Hematopoietic multipotent progenitor cell treated with erythropoietin and hydrocortisone succinate and interleukin-3 and kit ligand, for 8 days (in vitro differentiated cells): ENCODE measurements around the gene RBPJ.

Experiments used
- DNase-seq: peaks from one replicate; pipeline ENCODE4 v3.0.0-alpha.2; 2015

The RBPJ gene

DNA sequence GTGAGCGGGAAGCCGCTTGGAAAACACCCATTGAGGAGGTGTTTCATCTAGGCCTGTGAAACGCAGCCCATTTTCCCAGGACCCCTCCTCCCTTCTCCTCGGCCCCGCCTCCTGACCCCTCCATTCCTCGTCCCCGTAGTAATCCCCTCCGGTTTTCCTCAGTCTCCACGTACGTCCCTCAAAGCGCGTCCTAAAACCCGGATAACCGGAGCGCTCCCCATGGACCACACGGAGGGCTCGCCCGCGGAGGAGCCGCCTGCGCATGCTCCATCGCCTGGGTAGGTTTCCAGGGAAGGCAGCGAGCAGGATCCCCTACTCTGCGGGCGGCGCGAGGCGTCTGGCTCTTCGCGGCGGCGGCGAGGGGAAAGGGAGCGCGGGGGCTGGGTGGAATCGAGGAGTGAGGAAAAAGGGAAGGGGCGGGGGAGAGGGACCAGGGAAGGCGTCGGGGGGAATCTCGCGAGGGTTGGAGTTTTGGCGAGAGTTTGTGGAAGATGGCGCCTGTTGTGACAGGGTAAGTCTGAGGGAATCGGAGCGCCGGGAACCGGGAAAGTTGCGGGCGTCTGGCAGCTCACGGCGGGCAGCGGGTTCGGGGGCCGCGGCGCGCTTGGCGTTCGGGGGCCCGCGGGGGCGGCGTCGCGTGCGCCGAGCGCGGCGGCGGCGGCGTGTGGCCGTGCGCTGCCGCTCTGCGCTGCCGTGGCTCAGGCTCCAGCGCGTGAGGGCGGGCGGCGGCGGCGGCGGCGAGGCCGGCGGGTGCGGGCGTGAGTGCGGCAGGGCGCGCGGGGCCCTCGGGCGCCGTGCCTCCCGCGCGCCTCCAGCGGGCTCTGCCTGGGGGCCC lies at the start of gene RBPJ:
RBPJ (plus strand) TSS at position 477 of the 835 bp plus-strand sequence; CDS start at position 492, 15 bp downstream.
- DNase-seq, result peak; percentile 86

DNA sequence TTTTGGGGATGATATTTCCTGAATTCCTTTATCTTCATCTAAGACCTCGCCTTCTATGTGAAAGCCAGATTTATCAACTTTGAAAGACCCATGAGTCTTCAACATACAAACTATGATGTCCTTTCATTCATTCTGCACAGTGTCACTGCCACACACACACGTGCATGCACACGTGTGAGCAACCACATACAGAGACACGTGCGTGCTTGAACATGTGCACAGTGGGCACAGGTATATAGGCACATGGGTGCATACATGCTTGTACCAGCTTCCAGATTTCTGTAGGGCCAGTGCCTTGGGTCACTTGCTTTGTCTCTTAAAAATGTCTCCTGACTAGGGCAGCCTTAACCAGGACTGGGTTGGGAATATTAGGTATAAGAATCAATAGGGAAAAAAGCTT lies 49.1 kb upstream of the RBPJ start:
- DNase-seq, result no peak

DNA sequence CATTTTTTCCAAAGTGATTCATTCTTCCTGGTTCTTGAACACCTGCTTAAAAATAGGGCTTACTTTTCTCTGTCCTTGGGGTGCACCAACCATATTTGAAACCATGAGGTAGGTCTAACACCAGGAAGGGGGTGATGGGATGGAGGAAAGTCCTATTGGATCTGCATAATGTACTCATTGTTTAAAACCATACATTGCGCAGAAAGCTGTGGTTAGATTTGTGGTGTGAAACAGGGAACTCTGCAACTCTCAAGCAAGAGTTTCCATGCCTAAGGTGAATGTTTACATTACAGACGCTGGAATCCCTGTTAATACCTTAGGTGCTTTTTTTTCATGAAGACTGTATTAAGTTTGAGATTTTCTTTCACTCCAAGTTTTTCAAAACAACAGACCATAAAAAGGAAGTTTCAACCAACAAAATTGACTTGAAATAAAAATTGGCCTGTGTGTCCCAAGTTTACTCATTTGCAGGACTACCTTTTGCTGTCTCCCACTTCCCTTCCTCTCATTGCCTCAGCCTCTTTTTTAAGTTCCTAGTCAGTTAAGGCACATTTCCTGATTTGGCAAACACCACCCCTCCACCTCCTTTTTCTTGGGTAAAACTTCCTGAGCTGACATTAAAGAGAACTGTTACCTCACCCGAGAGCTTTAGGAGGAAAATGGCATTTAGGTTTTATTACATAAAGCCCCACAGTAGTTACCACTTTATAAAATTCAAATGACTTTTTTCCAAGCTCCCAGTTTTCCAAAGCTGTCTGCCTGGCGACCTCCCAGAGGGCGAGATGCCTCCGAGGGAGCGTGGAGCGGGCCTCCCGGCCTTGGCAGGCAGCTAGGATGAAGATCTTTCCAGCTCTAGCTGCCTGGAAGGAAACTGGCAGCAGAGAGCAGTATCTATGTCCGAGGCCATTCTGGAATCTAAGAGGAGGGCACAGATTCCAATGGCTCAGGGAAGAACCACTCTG lies 47.9 kb upstream of the RBPJ start:
- no peak for DNase-seq

DNA sequence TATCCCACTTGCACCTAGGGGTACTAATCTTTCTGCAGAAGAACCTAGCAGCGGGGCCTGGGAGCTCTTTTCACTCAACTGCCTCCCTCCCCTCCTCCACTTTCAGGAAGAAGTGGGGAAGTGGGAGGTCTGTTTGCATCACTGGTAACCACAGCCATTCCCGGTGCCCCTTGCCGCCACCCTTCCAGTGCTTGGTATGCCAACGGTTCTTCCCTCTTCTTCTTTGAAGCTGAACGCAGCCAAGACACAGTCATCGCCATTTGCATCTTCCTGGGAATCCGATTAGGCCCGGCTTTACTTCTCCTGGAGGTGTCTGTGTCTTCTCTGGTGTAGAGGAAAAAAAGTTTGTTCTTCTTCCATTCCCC lies 47.2 kb upstream of the RBPJ start:
- DNase-seq, result no peak

DNA sequence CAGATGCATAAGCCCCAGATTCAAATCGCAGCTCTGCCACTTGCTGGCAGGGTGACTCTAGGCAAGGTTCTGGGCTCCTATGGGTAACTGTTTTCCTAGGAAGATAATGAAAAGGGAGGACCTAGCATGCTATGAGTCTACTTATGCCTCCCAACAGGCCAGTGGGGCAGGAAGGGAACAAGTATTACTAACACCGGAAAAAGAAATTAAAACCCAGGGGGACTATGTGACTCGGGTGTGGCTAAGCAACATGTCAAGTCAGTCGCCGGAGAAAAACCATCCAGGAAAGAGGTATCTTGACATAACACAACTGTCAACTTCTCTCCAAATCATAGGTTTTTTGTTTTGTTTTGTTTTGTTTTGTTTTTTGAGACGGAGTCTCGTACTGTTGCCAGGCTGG lies 45.5 kb upstream of the RBPJ start:
- DNase-seq, result no peak

DNA sequence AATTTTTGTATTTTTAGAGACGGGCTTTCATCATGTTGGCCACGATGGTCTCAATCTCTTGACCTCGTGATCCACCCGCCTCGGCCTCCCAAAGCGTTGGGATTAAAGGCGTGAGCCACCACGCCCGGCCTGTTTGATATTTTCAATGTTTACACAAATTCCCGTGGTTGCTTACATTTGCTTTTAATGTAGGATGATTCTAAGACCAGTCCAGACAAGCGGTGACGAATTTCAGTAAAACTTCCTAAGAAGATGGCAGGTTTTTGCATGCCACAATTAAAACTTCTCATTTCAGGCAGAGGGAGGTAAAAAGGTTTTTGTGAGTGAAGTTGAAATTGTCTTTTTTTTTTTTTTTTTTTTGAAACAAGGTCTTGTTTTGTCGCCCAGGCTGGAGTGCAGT lies 41.4 kb upstream of the RBPJ start:
- DNase-seq, result no peak

DNA sequence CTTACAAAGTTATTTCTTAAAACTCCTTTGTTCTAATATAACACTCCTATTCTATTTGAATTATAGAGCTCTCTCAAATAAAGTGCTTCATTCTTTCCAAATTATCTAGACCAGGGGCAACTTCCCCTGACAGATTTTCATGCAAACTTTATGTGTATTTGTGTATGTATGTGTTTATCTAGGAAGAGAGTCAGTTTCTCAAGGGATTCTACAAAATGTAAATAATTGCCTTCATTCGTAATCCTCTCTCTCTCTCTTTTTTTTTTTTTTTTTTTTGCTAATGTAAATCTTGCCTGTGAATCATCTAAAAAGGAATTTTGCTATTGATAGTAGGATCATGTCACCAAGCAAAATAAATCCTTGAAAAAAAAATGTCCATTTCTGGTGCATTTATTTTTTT lies 38.9 kb upstream of the RBPJ start:
- no peak for DNase-seq

DNA sequence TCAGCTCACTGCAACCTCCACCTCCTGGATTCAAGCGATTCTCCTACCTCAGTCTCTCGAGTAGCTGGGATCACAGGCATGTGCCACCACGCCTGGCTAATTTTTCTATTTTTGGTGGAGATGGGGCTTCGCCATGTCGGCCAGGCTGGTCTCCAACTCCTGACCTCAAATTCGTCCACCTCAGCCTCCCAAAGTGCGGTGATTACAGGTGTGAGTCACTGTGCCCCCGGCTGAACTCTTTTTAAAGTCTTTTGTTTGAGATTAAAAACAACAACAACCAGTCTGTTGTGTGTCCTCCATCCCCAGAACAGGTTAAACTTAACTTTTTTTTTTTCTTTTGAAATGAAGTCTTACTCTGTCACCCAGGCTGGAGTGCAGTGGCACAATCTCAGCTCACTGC lies 36.3 kb upstream of the RBPJ start:
- DNase-seq, result no peak

DNA sequence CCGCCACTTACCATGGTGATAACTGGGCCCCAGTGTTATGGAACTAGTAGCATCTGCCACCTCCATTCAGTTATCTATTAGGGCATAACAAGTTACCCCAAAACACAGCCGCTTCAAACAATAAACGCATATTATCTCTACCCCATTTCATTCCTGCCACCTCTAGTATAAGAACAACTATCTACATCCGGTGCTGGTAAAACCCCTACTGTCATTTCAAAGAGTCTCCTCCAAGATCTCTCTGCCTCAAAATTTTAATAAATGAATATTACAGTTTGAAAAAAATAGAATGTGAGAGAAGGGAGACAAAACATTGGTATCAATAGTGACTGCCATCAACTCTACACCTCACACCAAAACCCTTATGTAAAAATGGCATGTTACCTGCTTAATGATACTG lies 35.5 kb upstream of the RBPJ start:
- DNase-seq, result no peak

DNA sequence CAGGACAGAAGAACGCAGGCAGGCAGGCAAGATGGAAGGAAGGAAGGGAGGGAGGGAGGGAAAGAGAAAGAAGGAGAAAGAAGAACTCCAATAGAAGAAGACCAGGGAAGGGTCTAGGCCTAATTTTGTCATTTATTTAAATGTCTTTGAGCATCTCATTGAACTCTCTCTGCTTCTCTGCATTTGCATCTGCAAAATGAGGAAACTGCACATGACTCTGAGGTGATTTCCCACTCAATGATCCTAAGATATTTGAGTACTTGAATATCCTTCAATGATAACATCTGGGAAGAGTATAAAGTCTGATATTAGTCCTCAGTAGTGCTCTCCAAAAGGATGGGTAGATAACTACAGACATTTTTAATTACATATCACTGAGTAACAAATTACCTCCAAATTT lies 33.1 kb upstream of the RBPJ start:
- DNase-seq, result no peak

DNA sequence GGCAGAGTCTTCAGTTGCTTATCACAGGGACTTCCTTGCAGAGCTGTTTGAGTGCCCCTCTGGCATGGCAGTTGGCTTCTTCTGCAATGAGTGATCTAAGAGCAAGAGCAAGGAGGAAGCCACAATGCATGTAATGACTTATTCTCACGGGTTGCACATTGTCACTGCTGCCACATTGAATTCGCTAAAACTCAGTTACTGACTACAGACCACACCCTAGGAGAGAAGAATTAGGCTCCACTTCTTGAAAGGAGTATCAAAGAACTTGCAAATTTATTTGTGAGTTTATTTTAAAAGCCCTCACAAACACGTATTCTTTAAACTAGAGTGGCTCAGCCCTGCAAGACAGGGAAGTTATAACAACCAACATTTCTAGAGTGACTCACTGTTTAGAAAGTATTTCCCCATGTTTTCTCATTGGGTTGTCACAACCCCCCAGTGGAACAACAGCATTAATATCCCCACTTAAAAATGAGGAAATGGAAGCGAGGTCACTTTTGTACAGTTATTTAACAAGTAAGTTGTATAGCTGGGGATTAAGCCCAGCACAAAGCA lies 32.4 kb upstream of the RBPJ start:
- DNase-seq, result peak; percentile 35

DNA sequence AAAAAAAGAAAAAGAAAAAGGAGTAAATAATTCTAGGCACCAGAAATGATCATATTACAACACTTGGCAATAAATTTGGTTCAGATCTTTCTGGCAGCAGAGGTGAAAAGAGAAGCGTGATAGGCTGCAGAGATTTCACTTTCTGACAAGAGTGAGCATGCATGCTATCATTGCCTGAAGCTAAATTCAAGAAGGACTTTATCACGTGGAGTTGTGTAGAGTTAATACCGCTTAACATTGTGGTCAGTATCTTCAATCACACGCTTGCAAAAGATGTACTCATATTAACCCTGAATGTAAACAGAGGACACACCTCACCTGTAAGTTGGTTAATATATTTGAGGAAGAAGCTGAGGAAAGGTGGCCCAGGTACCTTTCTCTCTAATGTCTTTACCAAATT lies 31.4 kb upstream of the RBPJ start:
- no peak for DNase-seq

DNA sequence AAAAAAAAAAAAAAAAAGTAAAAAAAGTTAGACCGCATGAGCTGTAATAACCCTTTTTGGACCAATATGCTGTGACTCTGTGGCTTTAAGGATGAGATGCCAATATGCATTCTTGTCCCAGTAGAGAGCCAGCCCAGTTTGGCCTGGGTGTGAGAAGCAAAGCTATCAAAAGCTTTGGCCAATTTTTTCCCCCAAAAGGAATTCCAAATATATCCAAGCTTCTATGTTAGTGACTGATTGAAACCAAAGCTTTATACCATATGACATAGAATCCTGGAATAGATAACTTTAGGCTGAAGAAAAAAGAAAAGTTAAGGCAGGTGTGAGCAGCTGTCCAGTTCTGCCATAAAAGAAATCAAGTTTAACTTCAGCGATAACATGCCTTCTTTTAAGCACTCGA lies 30.5 kb upstream of the RBPJ start:
- DNase-seq, result no peak

DNA sequence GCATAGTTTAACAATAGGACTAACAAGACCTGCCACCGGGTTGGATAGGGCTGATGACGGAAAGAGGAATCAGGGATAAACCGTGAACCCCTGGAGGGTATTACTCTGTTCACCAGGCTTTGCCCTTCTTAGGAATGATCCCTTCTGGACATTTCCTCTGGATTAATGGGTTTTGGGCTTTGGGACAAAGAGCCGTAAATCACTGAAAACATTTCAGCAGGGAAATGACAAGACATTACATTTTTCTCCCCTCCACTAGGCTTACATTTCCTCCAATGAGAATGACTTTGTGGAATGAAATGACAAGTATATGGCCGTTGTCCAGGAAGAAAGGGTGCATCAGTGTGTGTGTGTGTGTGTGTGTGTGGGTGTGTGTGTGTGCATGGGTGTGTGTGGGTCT lies 25.9 kb upstream of the RBPJ start:
- no peak for DNase-seq

DNA sequence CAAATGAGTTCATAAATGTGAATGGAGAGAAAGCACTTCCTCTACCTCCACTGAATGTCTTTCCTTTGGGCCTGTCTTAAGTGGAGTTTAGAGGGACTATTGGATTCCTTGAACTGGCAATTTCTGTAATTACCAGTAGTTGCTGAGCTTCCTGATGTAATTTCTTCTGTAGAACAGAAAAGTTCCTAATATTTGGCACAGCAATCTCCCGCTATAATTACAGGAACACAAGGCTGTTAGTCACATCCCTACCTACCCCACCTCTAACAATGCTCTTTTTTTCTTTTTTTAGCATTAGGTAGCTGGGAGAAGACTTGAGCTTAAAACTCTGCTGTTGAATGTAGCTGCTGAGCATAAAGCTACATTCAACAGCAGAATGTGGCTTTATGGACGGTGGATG lies 24.8 kb upstream of the RBPJ start:
- DNase-seq, result no peak

DNA sequence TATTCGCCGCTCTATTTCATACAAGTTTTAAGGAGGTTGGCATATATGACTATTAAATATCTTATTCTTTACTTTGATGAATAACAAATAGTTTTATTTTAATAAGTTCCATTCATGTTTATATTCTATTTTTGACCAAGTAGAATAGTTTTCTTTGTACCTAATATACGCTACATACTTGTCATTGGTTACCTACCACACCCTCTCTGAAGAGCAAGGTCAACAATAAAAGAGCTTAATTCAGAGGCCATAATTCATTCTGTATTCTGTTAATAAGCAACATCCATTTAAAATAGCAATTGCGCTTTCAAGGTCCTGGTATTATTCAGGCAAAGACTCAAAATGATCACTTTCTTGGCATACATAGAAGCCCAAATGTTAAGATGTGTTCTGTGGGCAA lies 24.3 kb upstream of the RBPJ start:
- DNase-seq, result no peak

DNA sequence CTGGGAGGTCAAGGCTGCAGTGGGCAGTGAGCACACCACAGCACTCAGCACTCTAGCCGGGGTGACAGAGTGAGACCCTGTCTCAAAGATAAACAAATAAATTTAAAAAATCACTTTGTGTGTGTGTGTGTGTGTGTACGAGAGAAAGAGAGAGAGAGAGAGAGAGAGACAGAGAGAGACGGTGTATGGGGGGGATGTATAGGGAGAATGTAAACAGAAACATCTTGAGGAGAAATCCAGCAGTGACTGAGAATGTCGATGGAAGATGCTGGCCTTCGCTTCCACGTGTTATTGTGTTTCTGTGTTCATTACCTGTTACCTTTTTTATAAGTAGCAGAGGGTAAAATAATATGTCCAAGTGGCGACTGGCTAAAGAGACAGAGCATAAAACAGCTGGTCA lies 23.6 kb upstream of the RBPJ start:
- no peak for DNase-seq

DNA sequence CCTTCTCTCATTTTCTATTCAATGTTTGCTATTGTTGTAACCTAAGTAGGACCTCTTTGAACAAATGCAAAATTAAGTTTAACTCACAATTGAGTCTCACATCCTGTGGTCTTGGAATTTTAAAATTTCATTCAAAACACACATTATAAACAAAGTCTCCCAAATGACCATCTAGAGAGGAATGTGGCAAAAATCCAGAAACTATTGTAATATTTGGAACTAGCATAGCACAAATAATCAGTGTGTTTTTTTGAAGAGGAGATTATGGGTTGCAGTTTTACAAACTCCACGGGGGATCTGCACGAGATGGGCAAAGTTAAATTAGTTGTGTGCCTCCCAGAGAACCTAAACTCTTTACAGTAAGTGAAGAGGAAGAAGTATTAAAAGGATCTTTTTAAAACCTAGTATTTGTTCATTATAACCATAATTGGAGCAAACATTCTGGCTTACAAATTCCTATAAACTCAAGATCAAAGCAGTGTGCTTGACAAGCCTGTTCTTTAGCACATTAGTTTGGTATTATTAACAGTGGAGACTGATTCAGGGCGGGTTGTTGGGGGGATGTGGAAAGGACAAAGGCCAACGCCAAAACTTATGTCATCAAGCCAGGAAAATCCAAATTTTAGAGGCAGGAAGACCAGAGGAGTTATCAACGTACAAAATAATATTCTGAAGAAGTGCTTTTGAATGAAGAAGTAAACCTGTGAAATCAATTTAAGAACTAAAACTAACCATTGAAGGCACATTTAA lies 22.4 kb upstream of the RBPJ start:
- no peak for DNase-seq

DNA sequence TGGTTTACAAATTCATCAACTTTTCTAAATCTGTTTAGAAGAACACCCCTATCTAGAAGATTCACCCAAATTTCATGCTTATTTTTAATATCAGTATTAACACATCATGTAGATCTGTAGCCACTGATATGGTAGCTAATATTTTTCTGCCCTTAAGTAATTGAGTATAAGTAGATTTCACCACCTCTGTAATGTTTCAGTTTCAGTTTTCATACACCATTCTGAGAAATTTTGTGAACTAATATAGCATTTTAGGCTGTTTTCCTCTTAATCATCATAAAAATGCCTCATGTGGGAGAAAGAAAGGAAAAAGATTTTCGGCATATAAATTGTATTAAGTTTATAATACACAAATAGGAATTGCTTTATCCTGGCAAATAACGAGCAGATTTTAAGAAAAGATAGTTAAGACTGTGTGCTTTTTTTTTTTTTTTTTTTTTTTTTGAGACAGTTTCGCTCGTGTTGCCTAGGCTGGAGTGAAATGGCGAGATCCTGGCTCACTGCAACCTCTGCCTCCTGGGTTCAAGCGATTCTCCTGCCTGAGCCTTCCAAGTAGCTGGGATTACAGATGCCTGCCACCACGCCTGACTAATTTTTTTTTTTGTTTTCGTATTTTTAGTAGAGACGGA lies 21.4 kb upstream of the RBPJ start:
- DNase-seq, result no peak

DNA sequence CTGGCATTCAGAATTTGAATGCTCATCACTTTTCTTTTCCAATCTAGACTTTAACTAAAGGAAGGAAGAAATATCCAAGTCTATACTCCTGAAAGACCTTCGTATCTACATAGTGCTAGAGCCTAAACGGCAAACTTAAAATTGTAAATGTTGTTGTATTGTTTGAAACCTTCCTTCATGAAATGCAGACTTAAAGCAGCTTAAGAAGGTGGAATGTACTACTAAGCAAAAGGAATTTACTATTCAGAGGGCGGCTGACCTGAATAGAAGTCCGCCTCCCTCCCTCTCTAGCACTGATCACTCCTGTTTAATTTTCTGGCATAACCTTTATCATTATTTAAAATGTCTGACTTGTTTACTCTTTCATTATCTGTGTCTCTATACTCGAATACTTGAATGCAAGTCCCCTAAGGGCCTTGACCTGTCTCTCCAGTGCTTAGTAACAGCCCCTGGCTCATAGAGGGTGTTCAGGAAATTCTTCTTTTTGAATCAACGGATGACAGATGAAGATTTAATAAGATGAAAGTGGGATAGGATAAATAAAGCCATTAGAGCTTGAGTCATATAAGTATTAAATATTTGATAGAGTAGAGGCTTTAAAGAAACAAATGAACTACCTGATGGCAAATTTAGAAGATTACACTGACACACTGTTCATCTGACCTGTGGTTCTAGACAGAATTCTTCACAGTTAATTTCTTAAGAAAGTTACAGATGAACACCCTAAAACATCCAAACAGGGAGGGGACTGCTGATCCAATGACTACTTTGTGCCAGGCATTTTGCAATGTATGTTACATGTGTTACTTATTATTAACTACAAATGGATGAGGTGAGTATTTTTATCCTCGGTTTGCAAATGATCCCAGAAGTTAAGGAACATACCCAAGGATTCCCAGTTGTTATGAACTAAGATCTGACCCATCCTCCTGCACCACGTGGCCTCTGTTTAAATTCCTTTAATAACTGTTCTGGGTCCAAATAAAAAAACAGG lies 20.2 kb upstream of the RBPJ start:
- no peak for DNase-seq
